NCI-H2029 treated with DMSO at 0.1 percent for 48 hours (cell line): Measurements from ENCODE around the gene MAPKAPK2.

Experiments used
- DNase-seq: peaks from one replicate; lab custom pipeline; 2025; lab: John Stamatoyannopoulos, UW

Gene MAPKAPK2

DNA sequence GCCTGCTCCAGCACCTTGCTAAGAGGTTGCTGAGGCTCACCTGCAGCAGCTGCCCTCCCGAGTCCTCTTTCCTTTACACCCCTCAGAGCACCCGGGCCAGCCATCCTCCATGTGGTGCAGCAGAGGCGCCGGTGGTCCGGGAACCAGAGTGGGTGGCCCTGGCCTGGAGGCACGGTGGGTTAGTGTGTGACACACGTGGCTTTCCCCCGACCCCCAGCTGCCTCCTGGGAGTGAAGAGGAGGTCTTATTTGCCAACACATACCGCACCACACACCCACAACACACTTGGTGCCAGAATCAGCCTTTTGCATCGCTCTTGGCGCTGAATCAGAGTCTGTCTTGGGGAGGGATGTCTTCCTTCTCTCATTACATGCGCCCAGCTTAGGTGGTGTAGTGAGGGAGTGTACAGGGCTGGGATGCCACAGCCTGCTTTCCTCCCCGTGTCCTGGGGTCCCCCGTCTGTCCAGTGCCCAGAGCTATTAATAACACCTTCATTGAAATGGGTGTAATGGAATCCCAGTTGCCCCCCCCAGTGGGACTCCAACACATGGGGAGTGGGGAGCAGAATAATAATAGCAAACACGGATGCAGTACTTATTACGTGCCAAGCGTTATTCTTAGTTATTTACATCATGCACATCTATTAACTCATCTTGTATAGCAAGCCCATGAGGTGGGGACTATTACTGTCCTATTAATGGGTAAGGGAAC, 38.2 kb downstream of the MAPKAPK2 start:
- DNase-seq: no peak

GRCh38 chr1:206723462-206723804, 38.7 kb downstream of the MAPKAPK2 start:
- DNase-seq: no peak

- DNase-seq: no peak
Observed at GRCh38 chr1:206723805-206724472, 39.2 kb downstream of the MAPKAPK2 start.

DNA sequence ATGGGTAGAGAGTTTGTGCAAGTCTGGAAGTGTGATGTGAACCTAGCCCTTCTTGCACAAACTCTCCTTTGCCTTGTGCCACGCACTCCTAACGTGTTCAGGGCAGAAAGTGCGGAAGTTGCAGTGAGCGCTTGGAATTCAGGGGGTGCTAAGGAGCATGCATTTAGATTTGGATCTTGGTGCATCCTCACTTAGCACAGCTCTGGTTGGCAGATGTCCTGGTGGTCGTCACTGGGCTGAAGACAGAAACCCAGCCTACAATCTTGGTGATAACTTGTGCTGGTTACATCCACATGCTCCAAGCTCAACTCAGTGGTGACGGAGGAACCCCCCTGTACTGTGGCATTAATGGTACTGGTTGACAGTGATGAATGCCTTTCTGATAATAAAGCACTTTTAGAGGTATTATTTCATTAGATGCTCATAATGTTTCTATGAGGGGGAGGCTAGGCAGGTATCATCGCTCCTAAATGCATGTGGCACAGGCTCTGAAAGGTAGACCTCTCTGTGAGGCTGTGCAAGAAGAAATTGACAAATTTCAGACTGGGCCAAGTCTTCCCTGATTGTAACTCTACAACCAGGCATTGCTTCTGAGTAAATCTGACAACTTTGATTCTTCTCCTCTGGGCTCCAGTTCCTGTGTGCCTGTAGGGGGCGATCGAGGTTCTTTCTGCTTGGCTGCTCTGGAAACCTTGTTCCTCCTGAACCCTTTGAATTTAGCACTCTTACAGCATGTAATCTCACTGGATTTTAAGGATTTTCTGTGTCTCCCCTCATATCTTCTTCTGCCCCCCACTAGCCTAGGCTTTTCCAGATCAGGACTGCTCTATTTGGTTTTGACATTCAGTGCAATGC, 40.6 kb downstream of the MAPKAPK2 start:
- DNase-seq: no peak

DNA sequence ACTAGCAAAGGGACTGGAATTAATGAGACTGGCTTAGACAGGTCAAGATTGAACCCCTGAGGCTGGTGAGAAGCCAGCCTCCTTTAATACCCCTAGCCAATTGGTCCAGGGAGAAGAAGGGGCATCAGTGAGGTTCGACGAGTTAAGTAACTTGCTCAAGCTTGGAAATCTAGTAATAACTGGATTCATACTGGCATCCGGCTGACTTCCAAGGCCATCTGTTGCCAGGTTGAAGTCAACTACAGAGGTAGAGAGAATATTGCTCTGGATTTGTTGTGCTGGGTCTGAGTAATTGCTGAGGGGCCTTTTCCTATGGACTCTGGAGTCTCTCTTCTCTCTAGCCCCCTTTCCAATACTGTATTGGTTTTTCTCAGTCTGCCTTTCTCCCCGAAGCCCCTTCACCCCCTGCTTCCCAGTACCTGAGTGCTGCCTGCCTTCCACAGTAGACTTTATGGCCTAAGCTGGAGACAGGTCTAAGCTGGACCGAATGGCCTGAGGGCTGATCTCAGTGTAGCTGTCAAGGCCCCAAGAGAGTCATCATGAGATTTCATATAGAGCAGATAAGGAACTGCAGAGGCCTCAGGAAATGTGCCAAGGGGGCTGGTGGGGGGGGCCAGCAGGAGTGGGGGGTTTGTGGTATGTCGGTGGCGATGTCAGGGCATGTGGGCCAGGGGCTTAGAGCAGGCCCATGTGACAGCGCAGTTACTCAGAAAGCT, 43.4 kb downstream of the MAPKAPK2 start:
- DNase-seq: no peak

GRCh38 chr1:206728697-206728987, 43.9 kb downstream of the MAPKAPK2 start:
- DNase-seq: no peak

- no peak for DNase-seq
Observed at GRCh38 chr1:206729050-206729449, 44.3 kb downstream of the MAPKAPK2 start.

DNA sequence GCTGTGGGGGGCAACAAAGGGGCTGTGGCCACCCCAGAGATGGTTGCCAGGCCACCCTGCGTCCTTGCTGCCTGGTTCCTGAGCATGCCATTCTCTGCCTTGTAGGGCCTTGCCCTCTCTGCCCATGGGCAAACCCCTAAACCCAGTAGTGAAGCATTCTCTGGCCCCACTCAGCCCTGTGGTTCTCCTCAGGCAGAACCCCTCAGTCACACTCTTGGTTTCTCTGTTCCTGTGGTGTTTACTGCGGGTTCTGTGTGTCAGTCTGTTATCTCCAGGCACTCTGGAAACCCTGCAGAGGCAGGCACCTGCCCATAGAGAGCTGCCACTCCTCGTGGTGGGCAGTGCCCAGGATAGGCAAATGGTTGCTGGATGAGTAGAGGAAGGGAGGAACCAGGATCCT, 44.8 kb downstream of the MAPKAPK2 start:
- no peak for DNase-seq

DNA sequence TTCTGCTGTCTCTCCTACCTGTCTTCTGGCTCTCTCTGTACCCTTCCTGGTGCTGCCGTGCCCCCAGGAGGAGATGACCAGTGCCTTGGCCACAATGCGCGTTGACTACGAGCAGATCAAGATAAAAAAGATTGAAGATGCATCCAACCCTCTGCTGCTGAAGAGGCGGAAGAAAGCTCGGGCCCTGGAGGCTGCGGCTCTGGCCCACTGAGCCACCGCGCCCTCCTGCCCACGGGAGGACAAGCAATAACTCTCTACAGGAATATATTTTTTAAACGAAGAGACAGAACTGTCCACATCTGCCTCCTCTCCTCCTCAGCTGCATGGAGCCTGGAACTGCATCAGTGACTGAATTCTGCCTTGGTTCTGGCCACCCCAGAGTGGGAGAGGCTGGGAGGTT, 47.8 kb downstream of the MAPKAPK2 start:
- DNase-seq: no peak

DNA sequence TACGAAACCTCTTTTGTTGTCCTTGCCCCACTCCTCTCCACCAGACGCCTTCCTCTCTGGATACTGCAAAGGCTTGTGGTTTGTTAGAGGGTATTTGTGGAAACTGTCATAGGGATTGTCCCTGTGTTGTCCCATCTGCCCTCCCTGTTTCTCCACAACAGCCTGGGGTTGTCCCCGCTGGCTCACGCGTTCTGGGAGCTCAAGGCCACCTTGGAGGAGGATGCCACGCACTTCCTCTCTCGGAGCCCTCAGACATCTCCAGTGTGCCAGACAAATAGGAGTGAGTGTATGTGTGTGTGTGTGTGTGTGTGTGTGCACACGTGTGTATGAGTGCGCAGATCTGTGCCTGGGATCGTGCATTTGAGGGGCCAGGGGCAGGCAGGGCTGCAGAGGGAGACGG, 48.3 kb downstream of the MAPKAPK2 start:
- no peak for DNase-seq

GRCh38 chr1:206734499-206735142, 49.9 kb downstream of the MAPKAPK2 start:
- DNase-seq: no peak

- DNase-seq: no peak
Observed at GRCh38 chr1:206735553-206736031, 50.9 kb downstream of the MAPKAPK2 start.

DNA sequence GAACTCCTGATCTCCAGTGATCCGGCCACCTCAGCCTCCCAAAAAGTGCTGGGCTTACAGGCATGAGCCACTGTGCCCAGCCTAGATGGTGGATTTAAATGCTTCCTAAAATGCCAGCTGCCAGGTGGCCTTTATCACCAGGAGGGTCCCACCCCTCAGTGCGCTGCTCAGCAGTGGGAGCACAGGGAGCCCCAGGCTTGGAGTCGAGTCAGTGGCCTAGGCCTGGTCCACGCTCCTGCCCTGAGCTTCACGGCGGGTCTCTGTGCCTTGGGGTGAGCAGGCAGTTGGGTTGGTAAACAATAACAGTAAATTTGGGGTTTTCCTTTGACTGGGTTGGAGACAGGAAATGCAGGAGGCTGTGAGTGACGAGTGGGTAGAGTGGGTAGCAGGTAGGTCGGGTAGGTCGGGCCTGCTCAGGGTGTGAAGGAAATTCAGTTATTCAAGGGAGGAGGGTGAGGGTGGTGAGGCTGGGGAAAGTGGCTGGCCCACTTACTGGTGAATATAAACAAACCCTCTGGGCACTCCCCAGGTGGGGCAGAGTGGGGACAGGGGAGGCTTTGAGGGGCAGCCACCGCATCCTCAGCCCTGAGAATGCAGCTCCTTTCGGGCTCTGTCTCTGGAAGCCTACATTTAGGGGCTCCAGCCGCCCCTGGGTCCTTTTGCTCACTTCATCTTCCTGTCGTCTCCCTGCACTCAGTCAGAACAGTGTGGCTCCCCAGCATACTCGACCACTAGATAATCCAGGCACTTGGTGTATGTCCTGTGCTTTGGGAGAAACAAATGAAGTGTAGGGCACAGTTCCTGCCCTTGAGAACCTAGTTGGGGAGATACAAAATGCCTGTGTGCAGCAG, 52.4 kb downstream of the MAPKAPK2 start:
- no peak for DNase-seq

DNA sequence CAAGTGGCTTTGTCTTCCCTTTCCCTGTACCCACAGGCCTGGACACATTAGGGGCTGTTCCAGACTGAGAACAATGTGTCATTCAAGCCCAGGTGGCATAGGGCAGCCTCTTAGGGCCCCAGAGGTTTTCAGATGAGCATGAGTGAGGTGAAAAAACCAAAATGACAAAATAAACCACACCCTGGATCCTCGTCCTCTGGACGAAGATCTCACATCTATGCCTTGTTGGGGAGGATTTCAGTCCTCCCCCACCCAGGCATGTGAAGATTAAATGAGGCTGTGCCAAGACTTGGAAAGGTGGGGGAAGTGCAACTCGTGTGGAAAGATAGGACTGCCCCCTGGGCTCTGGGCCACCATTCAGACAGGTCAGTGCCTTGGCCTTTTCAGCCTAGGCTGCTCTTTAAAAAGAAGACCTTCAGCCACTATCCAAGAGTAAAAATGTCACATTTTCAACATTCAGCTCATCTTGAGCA, 53.1 kb downstream of the MAPKAPK2 start:
- no peak for DNase-seq

GRCh38 chr1:206738370-206739366, 54.0 kb downstream of the MAPKAPK2 start:
- no peak for DNase-seq

GRCh38 chr1:206739411-206740076, 54.8 kb downstream of the MAPKAPK2 start:
- DNase-seq: no peak

GRCh38 chr1:206741142-206741701, 56.5 kb downstream of the MAPKAPK2 start:
- no peak for DNase-seq

- no peak for DNase-seq
Observed at GRCh38 chr1:206742719-206743383, 58.1 kb downstream of the MAPKAPK2 start.
